ENCODE results near the gene NYAP2. TPM values are rescaled to one million over a fixed set of nuclear protein-coding genes. Genes with fewer than 3 reads are reported as not detected.

NYAP2 gene
- total RNA-seq, 1 experiment from 2014 or later, result not detected

- ChIA-PET POLR2A (ENCODE audit: low non-redundant PET) (no interaction called here), CTCF (no interaction called here)
- TF ChIP-seq CTCF (conservative IDR thresholded peaks at IDR 0.05; ENCODE audit: low read depth, low read length) (no peak), EZH2 (IDR thresholded peaks at IDR 0.05; ENCODE audit: borderline replicate concordance, low read depth, low read length, poor library complexity, severe bottlenecking) (no peak)
- no peaks in the 10 kb centered on the region for H3K9me3 ChIP-seq (ENCODE audit: low read depth, low read length, poor library complexity, severe bottlenecking)
- intact Hi-C loops (cut with micrococcal nuclease; ENCODE audit: unreplicated experiment), result no loop called here
- BruUV-seq (replicated peaks), result no TSS peak
- H3K36me3 ChIP-seq (ENCODE audit: insufficient read depth, low read length, poor library complexity, severe bottlenecking), result no peaks in the 10 kb centered on the region
- DNase-seq (ENCODE audit: low spot score), result no peak
- no peak overlapping the region for H3K27ac ChIP-seq (ENCODE audit: low read depth, low read length, poor library complexity, severe bottlenecking)
- H3K4me3 ChIP-seq (ENCODE audit: low read depth, low read length, poor library complexity, severe bottlenecking), result no peak overlapping the region
- no peaks in the 10 kb centered on the region for H3K27me3 ChIP-seq (replicated peaks; ENCODE audit: insufficient read depth, low read depth, low read length, poor library complexity)
- no peaks in the 10 kb centered on the region for H3K4me1 ChIP-seq (ENCODE audit: insufficient read depth, low read length, poor library complexity, severe bottlenecking)
These were observed 136.5 kb downstream of the NYAP2 start for GRCh38 chr2:225536036-225536435.

- BruUV-seq (replicated peaks), result no TSS peak
- TF ChIP-seq CTCF (conservative IDR thresholded peaks at IDR 0.05; ENCODE audit: low read depth, low read length) (no peak), EZH2 (IDR thresholded peaks at IDR 0.05; ENCODE audit: borderline replicate concordance, low read depth, low read length, poor library complexity, severe bottlenecking) (no peak)
- H3K4me1 ChIP-seq (ENCODE audit: insufficient read depth, low read length, poor library complexity, severe bottlenecking), result no peaks in the 10 kb centered on the region
- H3K27me3 ChIP-seq (replicated peaks; ENCODE audit: insufficient read depth, low read depth, low read length, poor library complexity), result no peaks in the 10 kb centered on the region
- intact Hi-C loops (cut with micrococcal nuclease; ENCODE audit: unreplicated experiment), result no loop called here
- POLR2A ChIA-PET (ENCODE audit: low non-redundant PET), result no interaction called here
- no peaks in the 10 kb centered on the region for H3K9me3 ChIP-seq (ENCODE audit: low read depth, low read length, poor library complexity, severe bottlenecking)
- DNase-seq (ENCODE audit: low spot score), result no peak
- H3K4me3 ChIP-seq (ENCODE audit: low read depth, low read length, poor library complexity, severe bottlenecking), result no peak overlapping the region
- no peak overlapping the region for H3K27ac ChIP-seq (ENCODE audit: low read depth, low read length, poor library complexity, severe bottlenecking)
- no peaks in the 10 kb centered on the region for H3K36me3 ChIP-seq (ENCODE audit: insufficient read depth, low read length, poor library complexity, severe bottlenecking)
- CTCF ChIA-PET, result no interaction called here
These were observed 144.1 kb downstream of the NYAP2 start for GRCh38 chr2:225543626-225544025.

- Histone ChIP-seq H3K27ac (ENCODE audit: low read depth, low read length, poor library complexity, severe bottlenecking) (no peak overlapping the region), H3K27me3 (replicated peaks; ENCODE audit: insufficient read depth, low read depth, low read length, poor library complexity) (no peaks in the 10 kb centered on the region), H3K9me3 (ENCODE audit: low read depth, low read length, poor library complexity, severe bottlenecking) (no peaks in the 10 kb centered on the region), H3K4me3 (ENCODE audit: low read depth, low read length, poor library complexity, severe bottlenecking) (no peak overlapping the region), H3K36me3 (ENCODE audit: insufficient read depth, low read length, poor library complexity, severe bottlenecking) (no peaks in the 10 kb centered on the region), H3K4me1 (ENCODE audit: insufficient read depth, low read length, poor library complexity, severe bottlenecking) (no peaks in the 10 kb centered on the region)
- CTCF ChIA-PET, result interaction anchor here (0.6 kb wide), 1 partner anchor 39 kb away, joined by 4 read pairs; no protein-coding TSS in a partner anchor
- DNase-seq (ENCODE audit: low spot score), result no peak
- intact Hi-C loops (cut with micrococcal nuclease; ENCODE audit: unreplicated experiment), result no loop called here
- BruUV-seq (replicated peaks), result no TSS peak
- TF ChIP-seq CTCF (conservative IDR thresholded peaks at IDR 0.05; ENCODE audit: low read depth, low read length) (no peak; the same call in 1 of the 2 replicates), EZH2 (IDR thresholded peaks at IDR 0.05; ENCODE audit: borderline replicate concordance, low read depth, low read length, poor library complexity, severe bottlenecking) (no peak)
- POLR2A ChIA-PET (ENCODE audit: low non-redundant PET), result no interaction called here
These were observed 157.0 kb downstream of the NYAP2 start for GRCh38 chr2:225556461-225556860.

Measured in A673 (cell line).